Activated CD4-positive, alpha-beta T cell treated with anti-CD3 and anti-CD28 coated beads, Interleukin-2, amount 50 U/mL, for 1 hour (primary cell): ENCODE data around the gene TRIP10.
"Not testable (repeated sequence)": the region's sequence is repeated elsewhere in the genome, so short reads cannot be mapped to it uniquely, and the experiment has no call there.

ENCODE experiments used
- DNase-seq: peaks from one replicate; pipeline ENCODE4 v3.0.0-alpha.2; 2020

The TRIP10 gene

GRCh38 chr19:6771648-6772027 is 32.2 kb downstream of the TRIP10 start:
- DNase-seq, result not testable (repeated sequence)

- peak; percentile 77 for DNase-seq
These were observed 32.8 kb downstream of the TRIP10 start, which contains the start of gene VAV1 for GRCh38 chr19:6772028-6772865. TSS of gene VAV1 (plus strand) at chr19:6772708. CDS start at chr19:6772808, 100 bp downstream.

- no peak for DNase-seq
These were observed 33.4 kb downstream of the TRIP10 start for GRCh38 chr19:6772866-6773322.

DNA sequence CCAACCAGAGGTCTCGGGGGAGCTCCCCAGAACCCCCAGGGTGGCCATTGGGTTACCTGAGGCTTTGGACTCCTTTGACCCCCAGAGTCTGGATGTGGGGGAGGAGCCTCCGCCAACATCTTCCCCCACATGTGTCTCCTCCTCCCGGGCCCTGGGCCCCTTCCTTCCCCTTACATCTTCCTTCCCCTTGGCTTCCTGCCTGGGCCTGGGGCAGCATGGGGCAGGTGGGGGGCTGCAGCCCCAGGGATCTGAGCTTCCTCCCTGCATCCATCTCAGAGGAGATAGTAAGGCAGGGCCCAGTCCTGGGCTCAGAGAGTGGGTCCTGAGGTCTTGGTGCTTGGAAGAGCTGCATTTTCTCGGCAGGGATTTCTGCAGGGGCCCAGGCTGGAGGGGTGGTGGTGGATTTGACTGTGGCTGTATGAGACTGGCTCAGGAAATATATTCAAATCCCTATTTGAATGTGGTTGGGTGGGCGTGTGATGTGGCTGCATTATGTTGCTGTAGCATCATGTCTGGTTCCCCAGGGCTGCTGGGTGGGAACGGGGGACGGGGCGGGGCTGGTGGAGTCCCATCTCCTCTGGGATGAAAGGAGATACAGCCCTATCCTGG is 33.9 kb downstream of the TRIP10 start:
- DNase-seq, result no peak

GRCh38 chr19:6774821-6775707 is 35.6 kb downstream of the TRIP10 start:
- DNase-seq, result no peak

- DNase-seq, result not testable (repeated sequence)
These were observed 36.6 kb downstream of the TRIP10 start for GRCh38 chr19:6776045-6776444.

DNA sequence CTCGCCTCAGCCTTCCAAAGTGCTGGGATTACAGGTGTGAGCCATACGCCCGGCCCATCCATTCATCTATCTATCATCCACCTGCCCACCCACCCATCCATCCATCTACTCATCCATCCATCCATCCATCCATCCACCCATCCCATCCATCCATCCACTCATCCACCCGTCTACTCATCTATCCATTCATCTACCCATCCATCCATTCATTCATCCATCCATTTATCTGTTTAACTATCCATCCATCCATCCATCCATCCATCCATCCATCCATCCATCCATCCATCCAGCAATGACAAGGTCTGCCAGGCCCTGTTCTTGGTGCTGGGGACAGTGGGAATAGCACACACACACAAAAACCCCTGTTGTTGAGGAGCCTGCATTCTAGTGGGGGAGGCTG is 37.5 kb downstream of the TRIP10 start:
- DNase-seq, result no peak

GRCh38 chr19:6777434-6777833 is 38.0 kb downstream of the TRIP10 start:
- DNase-seq, result no peak

DNA sequence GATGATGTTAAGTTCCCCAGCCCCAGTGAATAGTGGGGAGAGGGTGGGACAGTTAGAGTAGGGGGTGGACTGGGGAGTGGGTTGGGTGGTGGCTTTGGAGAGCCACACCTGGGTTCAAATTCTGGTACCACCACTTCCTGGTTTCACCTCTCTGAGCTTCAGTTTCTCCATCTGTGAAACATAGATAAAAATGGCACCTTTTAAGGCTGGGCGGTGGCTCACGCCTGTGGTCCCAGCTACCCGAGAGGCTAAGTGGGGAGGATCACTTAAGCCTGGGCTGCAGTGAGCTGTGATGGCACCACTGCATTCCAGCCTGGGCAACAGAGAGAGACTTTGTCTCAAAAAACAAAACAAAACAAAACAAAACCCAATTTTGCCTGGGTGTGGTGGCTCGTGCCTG is 38.9 kb downstream of the TRIP10 start:
- DNase-seq, result no peak

DNA sequence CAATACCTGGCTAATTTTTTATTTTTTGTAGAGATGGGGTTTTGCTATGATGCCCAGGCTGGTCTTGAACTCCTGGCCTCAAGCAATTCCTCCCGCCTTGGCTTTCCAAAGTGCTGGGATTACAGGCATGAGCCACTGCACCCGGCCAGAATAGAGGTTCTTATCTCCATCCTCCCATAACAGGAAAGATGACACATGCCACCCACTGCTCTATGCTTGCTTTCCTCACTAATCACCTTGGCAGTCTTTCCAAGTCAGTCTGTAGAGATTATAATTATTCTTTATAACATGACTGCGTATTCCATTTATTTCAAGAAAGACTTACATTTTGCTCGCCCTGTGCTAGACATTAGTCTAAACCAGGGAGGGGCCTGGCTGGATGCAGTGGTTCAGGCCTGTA is 39.7 kb downstream of the TRIP10 start:
- DNase-seq, result no peak

DNA sequence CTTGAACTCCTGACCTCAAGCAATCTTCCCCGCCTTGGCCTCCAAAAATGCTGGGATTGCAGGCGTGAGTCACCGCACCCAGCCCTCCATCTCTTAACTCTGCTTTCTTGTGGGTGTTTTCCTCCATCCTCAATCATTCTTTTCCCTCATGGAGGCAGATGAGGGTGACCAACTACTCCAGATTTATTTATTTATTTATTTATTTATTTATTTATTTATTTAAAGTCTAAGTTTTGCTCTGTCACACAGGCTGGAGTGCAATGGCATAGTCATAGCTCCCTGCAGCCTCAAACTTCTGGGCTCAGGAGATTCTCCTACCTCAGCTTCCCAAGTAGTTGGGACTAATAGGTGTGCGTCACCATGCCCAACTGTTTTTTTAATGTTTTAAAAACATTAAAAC is 47.9 kb downstream of the TRIP10 start:
- DNase-seq, result no peak

DNA sequence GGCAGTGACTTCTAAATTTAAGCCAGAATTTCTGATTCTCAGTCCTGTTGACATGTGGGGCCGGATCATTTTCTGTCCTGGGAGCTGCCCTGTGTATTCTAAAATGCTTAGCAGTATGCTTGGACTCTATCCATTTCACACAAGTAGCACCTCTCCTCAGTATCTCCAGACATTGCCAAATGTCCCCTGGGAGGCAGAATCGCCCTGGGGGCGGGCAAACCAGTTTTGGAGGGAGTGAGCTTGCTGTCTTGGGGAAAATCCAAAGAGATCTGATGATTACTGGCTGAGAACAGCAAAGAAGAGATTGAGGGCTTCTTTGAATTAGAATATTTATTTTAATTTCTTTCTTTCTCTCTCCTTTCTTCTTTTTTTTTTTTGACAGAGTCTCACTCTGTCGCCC is 49.4 kb downstream of the TRIP10 start:
- DNase-seq, result no peak

- DNase-seq, result no peak
These were observed 51.0 kb downstream of the TRIP10 start for GRCh38 chr19:6790194-6791128.

DNA sequence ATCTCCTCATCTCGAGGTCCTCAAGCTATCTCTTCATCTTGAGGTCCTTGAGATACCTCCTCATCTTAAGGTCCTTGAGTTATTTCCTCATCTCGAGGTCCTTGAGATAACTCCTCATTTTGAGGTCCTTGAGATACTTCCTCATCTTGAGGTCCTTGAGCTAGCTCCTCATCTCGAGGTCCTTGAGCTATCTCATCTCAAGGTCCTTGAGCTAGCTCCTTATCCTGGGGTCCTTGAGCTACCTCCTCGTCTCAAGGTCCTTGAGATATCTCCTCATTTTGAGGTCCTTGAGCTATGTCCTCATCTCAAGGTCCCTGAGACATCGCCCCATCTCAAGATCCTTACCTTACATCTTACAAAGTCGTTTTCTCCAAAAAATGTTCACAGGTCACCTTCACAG is 51.8 kb downstream of the TRIP10 start:
- DNase-seq, result no peak

DNA sequence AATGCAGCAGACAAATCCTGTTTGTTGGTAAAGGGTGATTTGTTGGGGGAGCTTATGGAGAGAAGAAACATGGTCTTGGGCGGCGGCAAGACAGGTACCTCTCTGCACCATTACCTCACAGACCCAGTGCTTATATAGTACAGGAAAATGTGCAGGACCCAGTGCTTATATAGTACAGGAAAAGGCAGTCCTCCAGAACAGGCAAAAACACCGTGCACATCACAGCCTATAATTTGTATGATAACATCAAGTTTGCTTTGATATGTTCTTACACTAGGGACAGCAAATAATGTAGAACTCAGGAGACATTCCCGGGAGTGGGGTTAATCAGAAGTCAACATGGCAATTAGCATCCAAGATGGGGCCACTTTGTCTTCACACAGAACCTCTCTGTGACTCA is 53.9 kb downstream of the TRIP10 start:
- no peak for DNase-seq

DNA sequence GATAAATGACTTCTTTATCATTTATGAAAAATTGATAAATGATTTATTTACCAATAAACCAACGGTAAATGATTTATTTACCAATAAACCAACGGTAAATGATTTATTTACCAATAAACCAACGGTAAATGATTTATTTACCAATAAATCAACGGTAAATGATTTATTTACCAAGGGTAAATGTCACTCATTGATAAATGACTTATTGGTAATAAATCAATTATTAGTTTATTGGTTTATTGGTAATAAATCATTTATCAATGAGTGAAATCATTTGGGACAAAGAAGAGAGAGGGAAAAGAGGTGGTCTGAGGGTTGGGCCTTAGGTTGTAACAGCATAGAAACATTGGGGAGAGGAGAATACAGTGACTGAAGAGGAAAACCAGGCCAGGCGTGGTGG is 54.5 kb downstream of the TRIP10 start:
- no peak for DNase-seq

DNA sequence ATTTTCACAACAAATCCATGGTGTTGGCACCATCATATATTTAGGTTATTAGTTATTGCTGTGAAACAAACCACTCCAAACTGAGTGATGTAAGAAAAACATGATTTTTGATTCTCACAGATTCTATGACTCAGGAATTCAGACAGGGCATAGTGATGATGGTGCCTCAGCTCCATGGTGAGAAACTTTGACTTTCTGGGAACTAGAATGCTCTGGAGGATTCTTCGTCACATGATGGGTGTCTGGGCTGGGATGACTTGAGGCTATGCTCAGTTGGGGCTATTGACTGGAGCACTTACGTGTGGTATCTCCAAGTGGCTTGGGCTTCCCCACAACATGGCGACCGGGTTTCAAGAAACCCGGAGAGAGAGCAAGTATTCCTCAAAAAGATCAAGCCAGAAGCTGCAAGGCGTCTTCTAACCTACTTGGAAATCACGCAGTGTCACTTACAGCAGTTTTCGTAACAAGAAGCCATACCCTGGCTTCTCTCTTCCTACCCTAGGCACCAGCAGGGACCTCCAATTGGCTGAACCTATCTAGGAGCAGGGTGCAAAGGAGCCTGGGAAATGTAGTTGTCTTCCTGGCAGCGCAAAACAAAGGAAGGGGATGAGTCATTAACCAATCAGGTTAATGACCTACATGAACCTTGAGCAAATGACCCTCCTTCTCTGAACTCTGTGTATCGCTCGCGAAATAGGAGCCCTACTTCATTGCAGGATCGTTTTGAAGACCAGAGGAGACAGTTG is 55.4 kb downstream of the TRIP10 start:
- DNase-seq, result no peak

DNA sequence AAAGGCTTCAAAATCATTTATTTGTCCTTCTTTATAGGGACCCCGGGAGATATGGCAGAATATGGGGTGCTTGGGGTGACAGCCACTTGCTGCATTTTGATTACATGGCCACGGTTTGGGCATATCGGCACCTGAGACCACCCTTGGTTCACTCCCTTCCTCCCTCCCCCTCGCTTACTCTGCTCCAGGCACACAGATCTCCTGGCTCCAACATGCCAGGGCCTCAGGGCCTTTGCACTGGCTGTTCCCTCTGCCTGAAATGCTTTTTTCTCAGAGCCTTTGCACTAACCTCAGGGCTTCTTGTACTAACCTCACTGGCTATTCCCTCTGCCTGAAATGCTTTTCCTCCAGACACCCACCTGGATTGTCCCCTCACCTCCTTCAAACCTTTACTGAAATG is 56.8 kb downstream of the TRIP10 start:
- DNase-seq, result no peak

- DNase-seq, result no peak
These were observed 58.2 kb downstream of the TRIP10 start for GRCh38 chr19:6797646-6798045.

DNA sequence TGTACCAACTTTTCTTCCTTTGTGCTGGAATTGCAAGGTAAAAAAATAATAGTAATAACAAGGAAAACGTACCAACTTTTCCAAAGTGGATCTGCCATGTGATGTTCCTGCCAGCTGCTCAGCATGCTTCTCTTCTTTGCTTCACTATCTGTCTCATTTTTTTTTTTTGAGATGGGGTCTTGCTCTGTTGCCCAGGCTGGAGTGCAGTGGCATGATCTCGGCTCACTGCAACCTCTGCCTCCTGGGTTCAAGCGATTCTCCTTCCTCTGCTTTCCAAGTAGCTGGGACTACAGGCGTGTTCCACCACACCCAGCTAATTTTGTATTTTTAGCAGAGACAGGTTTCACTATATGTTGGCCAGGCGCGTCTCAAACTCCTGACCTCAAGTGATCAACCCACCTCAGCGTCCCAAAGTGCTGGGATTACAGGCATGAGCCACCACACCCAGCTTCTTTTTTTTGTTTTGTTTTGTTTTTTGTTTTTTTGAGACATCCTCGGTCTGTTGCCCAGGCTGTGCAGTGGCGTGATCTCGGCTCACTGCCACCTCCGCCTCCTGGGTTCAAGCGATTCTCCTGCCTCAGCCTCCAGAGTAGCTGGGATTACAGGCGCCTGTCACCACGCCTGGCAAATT is 60.8 kb downstream of the TRIP10 start:
- DNase-seq, result not testable (repeated sequence)

- DNase-seq, result no peak
These were observed 61.6 kb downstream of the TRIP10 start for GRCh38 chr19:6800991-6801484.
